Kidney (tissue), 14 donors: ENCODE measurements around the gene EIF5AL1. TPM values are rescaled to one million over a fixed set of nuclear protein-coding genes. Genes with fewer than 3 reads are reported as not detected.

Experiments
- DNase-seq, 5 donors: peaks; one replicate each; pipeline ENCODE4 v3.0.0-alpha.2; 2013 to 2020
- FAIRE-seq: peaks from 2 replicates; lab custom pipeline; 2012; peaks lifted over from hg19 to GRCh38; lab: Jason Lieb, UNC
- H3K27ac ChIP-seq, 2 donors: one replicate each; pipeline ENCODE4 v1.7.0; 2013; ENCODE audit warnings: low read depth in 2 of 2, low read length in 2 of 2, inconsistent platforms in 1 of 2
- H3K27me3 ChIP-seq: one replicate; pipeline ENCODE4 v1.7.1; 2013; ENCODE audit warnings: low read length, inconsistent platforms; ENCODE audit not compliant: control insufficient read depth, insufficient read depth
- H3K36me3 ChIP-seq, 3 donors: one replicate each; pipeline versions ENCODE4 v1.7.0 to v1.7.1; 2013; ENCODE audit warnings: low read length in 3 of 3, control low read depth in 1 of 3, inconsistent platforms in 1 of 3; ENCODE audit not compliant: insufficient read depth in 3 of 3, control insufficient read depth in 2 of 3
- H3K4me1 ChIP-seq, 3 donors: one replicate each; pipeline versions ENCODE4 v1.7.0 to v1.7.1; 2013; ENCODE audit warnings: low read length in 3 of 3, inconsistent platforms in 1 of 3, low read depth in 1 of 3; ENCODE audit not compliant: control insufficient read depth in 2 of 3, insufficient read depth in 2 of 3
- H3K4me3 ChIP-seq, 3 donors: one replicate each; pipeline versions ENCODE4 v1.7.0 to v1.8.1; 2013; ENCODE audit warnings: low read length in 3 of 3, control low read depth in 1 of 3, inconsistent platforms in 1 of 3
- H3K9ac ChIP-seq, 3 donors: one replicate each; pipeline versions ENCODE4 v1.7.0 to v1.7.1; 2013; ENCODE audit warnings: low read length in 3 of 3, control low read depth in 1 of 3, inconsistent platforms in 1 of 3
- H3K9me3 ChIP-seq, 3 donors: one replicate each; pipeline versions ENCODE4 v1.7.0 to v1.7.1; 2013; ENCODE audit warnings: low read length in 3 of 3, control low read depth in 1 of 3, inconsistent platforms in 1 of 3; ENCODE audit not compliant: control insufficient read depth in 2 of 3, insufficient read depth in 1 of 3
- CTCF ChIP-seq: IDR thresholded peaks from 3 replicates; pipeline ENCODE4 v1.5.1; 2012; ENCODE audit warnings: mild to moderate bottlenecking, moderate library complexity, borderline replicate concordance; ENCODE audit not compliant: insufficient read depth; ENCODE audit errors: extremely low read depth
- intact Hi-C: fragments of 100-400 bp; cut with DNase I; formaldehyde crosslinking; loops from one replicate; pipeline ENCODE4 v1.11.1; 2022
- polyA plus RNA-seq: library from polyadenylated mRNA; stranded (reverse); fragments of 350-450 nt; fragmentation: Illumina TruSeq; extraction: RNeasy Lipid Tissue Mini Kit (QIAGEN cat#74804); gene quantifications from one replicate; pipeline ENCODE4 v1.2.3, GENCODE V29; 2014; ENCODE audit warnings: low read depth, low replicate concordance; ENCODE audit not compliant: insufficient read depth
- total RNA-seq: library from RNA; stranded (reverse); fragmentation: NEBNext Ultra II Directional; extraction: Animal tissue kit (Norgen Biotek cat#: 25700); gene quantifications from one replicate; pipeline ENCODE4 v1.2.1, GENCODE V29; 2021
- donor health status: control.
- donor health status: control.
- donor health status: control.
- donor health status: control.
- donor health status: control.
- donor health status: DM: yes; HTN: yes; CAD: no.
- donor health status: Normal renal cell carcinoma (clear cell type).

EIF5AL1 gene
- total and polyA plus RNA-seq, 2 donors from 2014 or later: 0.54 to 1.4 TPM

DNA sequence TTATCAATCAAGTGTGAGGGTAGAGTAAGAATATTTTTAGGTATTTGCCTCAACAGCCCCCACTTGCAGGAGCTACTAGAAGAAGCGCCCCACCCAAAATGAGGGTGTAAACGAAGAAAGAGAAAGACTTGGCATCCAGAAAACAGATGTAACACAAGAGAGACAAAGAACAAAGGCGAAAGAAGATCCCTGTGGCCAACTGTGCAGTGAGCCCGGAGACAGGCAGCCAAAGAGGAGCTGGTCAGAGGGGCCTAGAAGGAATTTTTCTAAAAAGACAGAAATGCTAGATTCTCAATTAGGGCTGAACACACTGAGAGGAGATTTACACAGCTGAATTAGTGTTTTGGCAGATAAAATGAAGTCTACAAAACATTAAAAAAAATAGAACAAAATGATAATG lies 29.6 kb upstream of the EIF5AL1 start:
- no peaks in the 10 kb centered on the region for H3K9me3 ChIP-seq
- no peaks in the 10 kb centered on the region for H3K27me3 ChIP-seq
- no peak overlapping the region for H3K4me3 ChIP-seq
- no peak for DNase-seq
- no peak for FAIRE-seq
- H3K36me3 ChIP-seq: no peaks in the 10 kb centered on the region
- TF ChIP-seq CTCF: no peak
- no peak overlapping the region for H3K27ac ChIP-seq
- H3K4me1 ChIP-seq: peaks cover 0 to 2% (median 0%) of the 10 kb centered on the region in 3 donors
- intact Hi-C loops: no loop called here
- H3K9ac ChIP-seq: no peak overlapping the region

GRCh38 chr10:79483299-79483698 lies 29.0 kb upstream of the EIF5AL1 start:
- no peak for TF ChIP-seq CTCF
- Histone ChIP-seq H3K9me3 (no peaks in the 10 kb centered on the region), H3K4me1 (peaks cover 0 to 2% (median 0%) of the 10 kb centered on the region in 3 donors), H3K36me3 (no peaks in the 10 kb centered on the region), H3K9ac (no peak overlapping the region), H3K27me3 (no peaks in the 10 kb centered on the region), H3K4me3 (no peak overlapping the region), H3K27ac (no peak overlapping the region)
- no peak for FAIRE-seq
- intact Hi-C loops: no loop called here
- no peak for DNase-seq

DNA sequence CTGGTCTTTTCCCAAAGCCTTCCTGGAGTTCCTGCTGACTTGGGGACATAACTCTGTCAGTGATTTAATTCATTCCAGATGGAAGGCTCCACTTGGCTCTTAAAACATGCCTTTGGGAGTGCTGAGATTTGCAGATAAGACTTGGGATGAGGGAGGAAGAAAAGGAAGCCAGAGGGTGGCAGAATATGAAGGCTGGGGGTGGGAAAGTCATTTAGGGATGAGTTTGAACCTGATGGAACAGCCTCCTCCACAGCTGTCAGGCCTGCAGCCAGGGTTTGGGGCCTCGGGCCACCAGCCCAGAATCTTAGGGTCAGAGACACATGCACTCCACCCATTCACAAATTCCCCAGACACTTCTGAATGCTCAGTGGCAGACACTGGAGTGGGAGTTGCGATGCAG lies 28.4 kb upstream of the EIF5AL1 start:
- H3K9ac ChIP-seq: no peak overlapping the region
- TF ChIP-seq CTCF: no peak
- no peaks in the 10 kb centered on the region for H3K9me3 ChIP-seq
- H3K36me3 ChIP-seq: no peaks in the 10 kb centered on the region
- no peak overlapping the region for H3K4me3 ChIP-seq
- DNase-seq (peak; percentile 25 to 92 (median 64)), FAIRE-seq (no peak)
- no peak overlapping the region for H3K27ac ChIP-seq
- H3K27me3 ChIP-seq: no peaks in the 10 kb centered on the region
- intact Hi-C loops: no loop called here
- peaks cover 0 to 5% (median 0%) of the 10 kb centered on the region in 3 donors for H3K4me1 ChIP-seq

- no peak for FAIRE-seq
- no peak overlapping the region for H3K4me3 ChIP-seq
- intact Hi-C loops: no loop called here
- H3K9me3 ChIP-seq: no peaks in the 10 kb centered on the region
- no peak overlapping the region for H3K9ac ChIP-seq
- no peak for TF ChIP-seq CTCF
- no peaks in the 10 kb centered on the region for H3K27me3 ChIP-seq
- DNase-seq: no peak
- peaks cover 0 to 6% (median 0%) of the 10 kb centered on the region in 3 donors for H3K4me1 ChIP-seq
- H3K27ac ChIP-seq: no peak overlapping the region
- no peaks in the 10 kb centered on the region for H3K36me3 ChIP-seq
Measured at GRCh38 chr10:79484476-79484875, 27.9 kb upstream of the EIF5AL1 start.
